H4 (cell line): ENCODE results near the gene TCEAL7. TPM values are rescaled to one million over a fixed set of nuclear protein-coding genes. Genes with fewer than 3 reads are reported as not detected.
"Not testable (repeated sequence)": the region's sequence is repeated elsewhere in the genome, so short reads cannot be mapped to it uniquely, and the experiment has no call there.

Source experiments
- DNase-seq: peaks from one replicate; pipeline ENCODE4 v3.0.0-alpha.2; 2015; ENCODE audit warnings: low spot score
- total RNA-seq: library from RNA; depleted of rRNA; stranded (reverse); fragments of >200 nt; shearing (Covaris generic); gene quantifications from 2 replicates; pipeline ENCODE4 v1.2.3, GENCODE V29; 2014; rRNA removed

TCEAL7 gene
- total RNA-seq = 8.7 and 13.1 TPM in 2 replicates

- peak; percentile 21 for DNase-seq
Observed at GRCh38 chrX:103329991-103330390, at the start of gene TCEAL7. TSS of gene TCEAL7 (plus strand) at chrX:103330239. CDS start at chrX:103331404, 1,165 bp downstream.

GRCh38 chrX:103293118-103293517 is 36.9 kb upstream of the TCEAL7 start:
- no peak for DNase-seq

GRCh38 chrX:103304705-103305104 is 25.3 kb upstream of the TCEAL7 start:
- DNase-seq = no peak

GRCh38 chrX:103305666-103306065 is 24.4 kb upstream of the TCEAL7 start:
- not testable (repeated sequence) for DNase-seq

- no peak for DNase-seq
Observed at GRCh38 chrX:103309860-103310554, 20.0 kb upstream of the TCEAL7 start.

- peak; percentile 73 for DNase-seq
Observed at GRCh38 chrX:103310555-103311398, 19.3 kb upstream of the TCEAL7 start, which contains the start of gene BEX2. TSS of gene BEX2 (minus strand) at chrX:103310990. CDS start at chrX:103309976, 1,014 bp downstream.

GRCh38 chrX:103311399-103311780 is 18.6 kb upstream of the TCEAL7 start:
- DNase-seq = no peak

- DNase-seq = no peak
Observed at GRCh38 chrX:103330681-103331288, 746 bp downstream of the TCEAL7 start.

- no peak for DNase-seq
Observed at GRCh38 chrX:103338663-103339062, 8.6 kb downstream of the TCEAL7 start.

GRCh38 chrX:103343105-103343504 is 13.1 kb downstream of the TCEAL7 start:
- no peak for DNase-seq

- no peak for DNase-seq
Observed at GRCh38 chrX:103344606-103345005, 14.6 kb downstream of the TCEAL7 start.

- DNase-seq = no peak
Observed at GRCh38 chrX:103347682-103348397, 17.8 kb downstream of the TCEAL7 start.

GRCh38 chrX:103356130-103356798 is 26.2 kb downstream of the TCEAL7 start, which contains the start of gene TCEAL9:
TSS of gene TCEAL9 (plus strand) at chrX:103356506. CDS start at chrX:103357685, 1,179 bp downstream.
- DNase-seq = peak; percentile 79

- DNase-seq = no peak
Observed at GRCh38 chrX:103356858-103357257, 26.8 kb downstream of the TCEAL7 start.

GRCh38 chrX:103357871-103358270 is 27.8 kb downstream of the TCEAL7 start:
- no peak for DNase-seq

GRCh38 chrX:103359605-103360004 is 29.6 kb downstream of the TCEAL7 start:
- not testable (repeated sequence) for DNase-seq

GRCh38 chrX:103360092-103360491 is 30.1 kb downstream of the TCEAL7 start:
- DNase-seq = no peak

GRCh38 chrX:103360916-103361315 is 30.9 kb downstream of the TCEAL7 start:
- DNase-seq = no peak

GRCh38 chrX:103361798-103362197 is 31.8 kb downstream of the TCEAL7 start:
- DNase-seq = no peak

GRCh38 chrX:103362474-103362873 is 32.4 kb downstream of the TCEAL7 start:
- no peak for DNase-seq

GRCh38 chrX:103363046-103363445 is 33.0 kb downstream of the TCEAL7 start:
- DNase-seq = no peak
